Stimulated activated CD4-positive, alpha-beta T cell treated with anti-CD3 and anti-CD28 coated beads, Interleukin-15, amount 100 ng/mL, for 1 hour (primary cell): Measurements from ENCODE around the gene NFE2L3.
"Not testable (repeated sequence)": the region's sequence is repeated elsewhere in the genome, so short reads cannot be mapped to it uniquely, and the experiment has no call there.

Experiments
- DNase-seq, 2 donors: peaks; one replicate each; pipeline ENCODE4 v3.0.0-alpha.2; 2020; ENCODE audit warnings: low read depth in 1 of 2, low spot score in 1 of 2

The NFE2L3 gene

GRCh38 chr7:26147030-26147429 lies 5.0 kb upstream of the NFE2L3 start:
- no peak for DNase-seq

DNA sequence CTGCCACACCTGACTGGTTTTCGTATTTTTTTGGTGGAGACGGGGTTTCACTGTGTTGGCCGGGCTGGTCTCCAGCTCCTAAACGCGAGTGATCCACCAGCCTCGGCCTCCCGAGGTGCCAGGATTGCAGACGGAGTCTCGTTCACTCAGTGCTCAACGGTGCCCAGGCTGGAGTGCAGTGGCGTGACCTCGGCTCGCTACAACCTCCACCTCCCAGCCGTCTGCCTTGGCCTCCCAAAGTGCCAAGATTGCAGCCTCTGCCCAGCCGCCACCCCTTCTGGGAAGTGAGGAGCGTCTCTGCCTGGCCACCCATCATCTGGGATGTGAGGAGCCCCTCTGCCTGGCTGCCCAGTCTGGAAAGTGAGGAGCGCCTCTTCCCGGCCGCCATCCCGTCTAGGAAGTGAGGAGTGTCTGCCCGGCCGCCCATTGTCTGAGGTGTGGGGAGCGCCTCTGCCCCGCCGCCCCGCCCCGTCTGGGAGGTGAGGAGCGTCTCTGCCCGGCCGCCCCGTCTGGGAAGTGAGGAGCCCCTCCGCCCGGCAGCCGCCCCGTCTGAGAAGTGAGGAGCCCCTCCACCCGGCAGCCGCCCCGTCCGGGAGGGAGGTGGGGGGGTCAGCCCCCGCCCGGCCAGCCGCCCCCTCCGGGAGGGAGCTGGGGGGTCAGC lies 4.2 kb upstream of the NFE2L3 start:
- DNase-seq, result not testable (repeated sequence)

- DNase-seq, result not testable (repeated sequence)
Measured at GRCh38 chr7:26148307-26148700, 3.7 kb upstream of the NFE2L3 start.

GRCh38 chr7:26149391-26149977 lies 2.5 kb upstream of the NFE2L3 start:
- DNase-seq, result no peak

DNA sequence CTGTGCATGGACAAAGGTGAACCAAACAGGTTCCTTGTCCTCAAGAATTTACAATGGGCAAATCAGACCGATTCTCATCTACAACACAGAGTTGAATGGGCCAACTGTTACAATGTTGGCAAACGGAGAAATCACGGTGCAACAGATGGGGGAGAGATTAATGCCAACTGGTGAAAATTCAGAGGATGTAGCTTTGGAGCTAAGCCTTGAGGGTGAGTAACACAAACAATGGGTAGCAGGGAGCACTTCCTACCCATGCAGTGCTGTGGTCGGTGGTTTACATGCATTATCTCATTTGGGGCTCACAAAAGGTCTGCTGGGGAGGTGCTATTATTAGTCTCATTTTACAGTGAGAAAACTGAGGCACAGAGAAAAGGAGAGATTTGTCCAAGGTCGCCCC lies 902 bp upstream of the NFE2L3 start:
- DNase-seq, result no peak

- DNase-seq, result no peak
Measured at GRCh38 chr7:26151650-26151952, 397 bp upstream of the NFE2L3 start.

DNA sequence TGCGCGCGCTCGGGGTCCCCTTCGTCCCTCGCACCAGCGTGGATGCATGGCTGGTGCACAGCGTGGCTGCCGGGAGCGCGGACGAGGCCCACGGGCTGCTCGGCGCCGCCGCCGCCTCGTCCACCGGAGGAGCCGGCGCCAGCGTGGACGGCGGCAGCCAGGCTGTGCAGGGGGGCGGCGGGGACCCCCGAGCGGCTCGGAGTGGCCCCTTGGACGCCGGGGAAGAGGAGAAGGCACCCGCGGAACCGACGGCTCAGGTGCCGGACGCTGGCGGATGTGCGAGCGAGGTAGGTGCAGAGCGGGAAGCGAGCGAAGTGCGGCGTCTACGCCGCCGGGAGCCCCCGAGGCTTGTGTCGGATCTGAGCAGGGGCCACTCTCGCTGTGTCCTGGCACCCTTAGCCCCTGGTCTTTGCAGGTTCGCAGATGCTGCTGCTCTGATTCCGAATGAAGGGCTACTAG lies 813 bp downstream of the NFE2L3 start:
- peak in 1 of 2 donors; percentile 21 for DNase-seq

- DNase-seq, result no peak
Measured at GRCh38 chr7:26153241-26153822, 1.3 kb downstream of the NFE2L3 start.

- DNase-seq, result no peak
Measured at GRCh38 chr7:26153823-26154783, 2.1 kb downstream of the NFE2L3 start.

DNA sequence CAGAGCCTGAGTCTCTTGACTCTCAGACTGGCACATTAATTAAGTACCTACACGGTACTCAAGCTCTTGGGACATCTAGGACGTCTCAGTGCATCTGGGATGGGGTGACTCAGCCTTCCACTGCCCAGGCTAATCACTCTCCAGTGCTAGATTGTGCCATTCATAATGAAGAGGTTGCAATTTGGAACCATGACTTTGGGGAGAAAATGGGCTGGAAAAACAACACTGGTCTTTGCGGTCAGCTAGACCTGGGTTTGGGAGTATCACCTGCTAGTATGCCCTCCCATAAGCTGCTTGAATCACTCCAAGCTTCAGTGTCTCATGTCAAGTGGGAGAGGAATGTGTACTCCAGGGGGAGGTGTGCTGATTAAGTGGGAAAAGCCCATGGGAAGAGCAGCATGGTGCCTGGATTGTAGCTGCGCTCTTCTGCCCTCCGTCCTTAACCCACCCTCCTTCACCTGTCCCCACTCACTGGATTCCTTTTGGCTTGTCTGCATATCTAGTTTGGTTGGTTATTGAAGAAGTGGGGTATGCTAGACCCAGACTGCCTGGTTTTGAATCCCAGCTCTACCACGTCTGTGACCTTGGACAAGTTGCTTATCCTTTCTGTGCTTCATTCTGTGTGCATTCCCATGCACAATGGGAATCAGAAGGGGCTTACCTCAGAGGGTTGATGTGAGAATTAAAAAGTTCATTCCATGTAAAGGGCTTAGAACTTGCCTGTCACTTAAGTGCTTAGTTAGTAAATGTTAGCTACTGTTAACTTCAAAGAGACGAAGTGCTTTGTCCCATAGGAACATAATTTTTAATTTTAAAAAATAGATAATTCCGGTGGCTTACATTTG lies 3.8 kb downstream of the NFE2L3 start:
- no peak for DNase-seq

DNA sequence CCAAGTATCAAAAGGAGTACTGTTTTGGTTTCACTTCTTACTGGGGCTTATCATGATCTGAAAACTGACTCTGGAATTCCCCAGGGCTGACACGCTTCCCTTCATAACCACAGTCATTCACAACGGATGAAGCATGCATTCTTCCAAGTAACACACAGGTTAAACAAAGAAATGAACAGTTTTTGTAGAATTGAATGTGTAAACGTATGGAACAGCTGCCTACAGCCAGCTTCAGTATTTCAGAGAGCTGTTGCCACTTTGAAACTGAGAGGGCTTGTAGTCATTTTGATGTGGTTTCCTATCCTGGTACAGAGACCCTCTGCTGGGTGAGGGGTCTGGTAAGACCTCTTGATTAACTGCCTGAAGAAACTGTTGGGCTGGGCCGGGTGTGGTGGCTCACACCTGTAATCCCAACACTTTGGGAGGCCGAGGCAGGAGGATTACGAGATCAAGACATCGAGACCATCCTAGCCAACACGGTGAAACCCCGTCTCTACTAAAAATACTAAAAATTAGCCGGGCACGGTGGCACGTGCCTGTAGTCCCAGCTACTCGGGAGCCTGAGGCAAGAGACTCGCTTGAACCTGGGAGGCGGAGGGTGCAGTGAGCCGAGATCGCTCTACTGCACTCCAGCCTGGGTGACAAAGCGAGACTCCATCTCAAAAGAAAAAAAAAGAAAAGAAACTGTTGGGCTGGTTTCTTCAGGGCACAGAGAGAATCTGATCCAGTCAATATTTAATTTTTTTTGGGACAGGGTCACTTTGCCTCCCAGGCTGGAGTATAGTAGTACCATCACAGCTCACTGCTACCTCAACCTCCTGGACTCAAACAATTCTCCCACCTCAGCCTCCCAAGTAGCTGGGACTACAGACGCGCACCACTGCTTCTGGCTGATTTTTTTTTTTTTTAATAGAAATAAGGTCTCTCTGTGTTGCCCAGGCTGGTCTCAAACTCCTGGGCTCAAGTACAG lies 4.7 kb downstream of the NFE2L3 start:
- no peak for DNase-seq

DNA sequence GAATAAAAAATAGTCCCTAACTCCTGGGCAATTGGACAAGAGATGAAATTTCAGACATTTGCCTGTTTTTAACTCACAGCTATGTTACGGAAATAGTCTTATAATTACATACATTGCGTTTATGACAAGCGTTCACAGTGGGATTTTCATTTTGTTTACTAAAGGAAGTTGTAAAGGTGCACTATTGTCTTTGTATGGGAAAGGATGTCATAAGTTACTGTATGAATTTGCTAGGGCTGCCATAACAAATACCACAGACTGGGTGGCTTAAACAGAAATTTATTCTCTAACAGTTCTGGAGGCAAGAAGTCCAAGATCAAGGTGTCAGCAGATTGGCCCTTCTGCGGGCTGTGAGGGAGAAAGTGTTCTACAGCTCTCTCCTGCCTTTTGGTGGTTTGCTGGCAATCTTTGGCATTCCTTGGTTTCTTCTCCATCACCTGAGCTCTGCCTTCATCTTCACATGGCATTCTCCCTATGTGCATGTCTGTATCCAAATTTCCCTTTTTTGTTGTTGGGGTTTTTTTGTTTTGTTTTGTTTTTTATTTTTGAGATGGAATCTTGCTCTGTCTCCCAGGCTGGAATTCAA lies 5.6 kb downstream of the NFE2L3 start:
- DNase-seq, result no peak

DNA sequence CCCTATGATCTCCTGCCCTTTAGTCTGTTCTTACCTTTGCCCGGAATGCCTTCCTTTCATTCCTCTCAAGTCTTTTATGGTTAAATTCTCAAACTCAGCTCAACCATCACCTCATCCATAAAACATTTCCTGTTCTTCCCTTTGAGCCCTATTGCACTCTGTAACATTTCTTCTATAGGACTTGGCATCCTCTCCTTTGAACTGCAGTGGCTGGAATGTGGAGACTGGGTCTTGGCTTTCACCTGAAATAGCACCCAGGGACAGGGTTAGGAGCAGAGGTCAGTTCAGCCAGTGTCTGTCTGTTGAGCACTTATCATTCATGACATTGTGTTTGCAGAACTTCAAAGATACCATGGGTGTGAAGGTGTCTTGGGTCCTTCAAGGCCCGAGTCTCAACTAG lies 7.2 kb downstream of the NFE2L3 start:
- no peak for DNase-seq

GRCh38 chr7:26160896-26161295 lies 8.9 kb downstream of the NFE2L3 start:
- no peak for DNase-seq

DNA sequence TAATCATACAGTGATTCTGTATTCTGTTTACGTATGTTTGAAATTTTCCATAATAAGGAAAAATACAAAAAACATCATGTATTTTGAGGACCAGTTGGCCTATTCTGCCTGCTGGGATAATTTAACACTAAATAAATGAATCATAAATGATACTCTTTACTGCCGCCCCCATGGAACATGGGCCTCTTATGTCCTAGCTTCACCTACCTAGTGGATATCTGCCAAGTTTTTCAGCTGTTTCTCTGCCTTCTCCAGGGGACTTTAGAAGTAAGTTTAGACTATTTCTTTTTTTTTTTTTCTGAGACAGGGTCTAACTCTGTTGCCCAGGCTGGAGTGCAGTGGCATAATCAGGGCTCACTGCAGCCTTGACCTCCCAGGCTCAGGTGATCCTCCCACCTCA lies 10.4 kb downstream of the NFE2L3 start:
- DNase-seq, result no peak

GRCh38 chr7:26163804-26164203 lies 11.8 kb downstream of the NFE2L3 start:
- DNase-seq, result not testable (repeated sequence)

- no peak for DNase-seq
Measured at GRCh38 chr7:26165950-26166683, 14.1 kb downstream of the NFE2L3 start.

DNA sequence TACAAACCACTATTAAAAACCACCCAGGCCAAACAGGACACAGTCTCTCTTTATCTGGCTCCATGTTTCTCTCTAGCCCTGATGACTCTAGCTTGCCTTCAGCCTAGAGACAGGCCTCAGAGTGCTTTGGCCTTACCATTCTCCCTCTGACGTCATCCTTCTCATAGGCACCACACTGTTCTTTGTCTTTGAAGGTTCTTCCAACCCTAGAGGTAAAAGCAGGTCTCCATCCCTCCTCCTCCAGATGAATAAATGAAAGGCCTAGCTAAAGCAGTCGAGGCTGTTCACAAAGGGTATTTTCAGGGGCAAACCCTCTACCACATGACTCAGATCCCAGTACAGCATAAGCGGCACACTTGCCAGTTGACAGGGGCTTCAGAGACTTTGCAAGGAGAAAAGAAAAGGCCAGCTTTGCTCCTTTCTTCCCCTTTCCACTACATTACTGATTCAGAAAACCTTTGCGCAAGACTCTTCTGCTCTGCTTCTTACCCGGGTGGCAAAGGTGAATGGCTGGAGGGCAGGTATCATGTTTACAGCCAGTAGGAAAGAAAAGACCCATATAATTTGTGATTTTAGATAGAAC lies 14.8 kb downstream of the NFE2L3 start:
- no peak for DNase-seq
